CD4-positive, alpha-beta memory T cell (primary cell): Measurements from ENCODE around the gene AKAP6. TPM values are rescaled to one million over a fixed set of nuclear protein-coding genes. Genes with fewer than 3 reads are reported as not detected.

ENCODE experiments used
- CTCF ChIA-PET: fragments of 350-600 bp; sonication (Branson Sonifier 250); formaldehyde crosslinking; loops from one replicate; lab custom pipeline; 2021; ENCODE audit warnings: inconsistent platforms; ENCODE audit not compliant: partially characterized antibody; lab: Charles Lee
- POLR2A ChIA-PET: fragments of 350-600 bp; sonication (Branson Sonifier 250); formaldehyde crosslinking; loops from one replicate; lab custom pipeline; 2021; ENCODE audit not compliant: partially characterized antibody; lab: Charles Lee
- DNase-seq, 5 donors: peaks; one replicate each; pipeline versions ENCODE4 v3.0.0 to v3.0.0-alpha.2; 2020 to 2022; ENCODE audit warnings: mixed read lengths in 1 of 5
- H3K27ac ChIP-seq: one replicate; pipeline ENCODE4 v1.7.0; 2013; ENCODE audit warnings: low read depth, low read length
- H3K27me3 ChIP-seq: 2 replicates; pipeline ENCODE4 v1.7.0; 2013; ENCODE audit warnings: mild to moderate bottlenecking, low read length, moderate library complexity; ENCODE audit not compliant: insufficient read depth
- H3K36me3 ChIP-seq: 2 replicates; pipeline ENCODE4 v1.7.0; 2013; ENCODE audit warnings: mild to moderate bottlenecking, low read length, moderate library complexity; ENCODE audit not compliant: insufficient read depth
- H3K4me1 ChIP-seq: 2 replicates; pipeline ENCODE4 v1.7.0; 2013; ENCODE audit warnings: mild to moderate bottlenecking, low read length, moderate library complexity; ENCODE audit not compliant: insufficient read depth
- H3K4me3 ChIP-seq, 2 donors: one replicate each; pipeline ENCODE4 v1.7.0; 2013; ENCODE audit warnings: low read length in 2 of 2, mild to moderate bottlenecking in 1 of 2
- H3K9me3 ChIP-seq, 2 donors: one replicate each; pipeline ENCODE4 v1.7.0; 2013; ENCODE audit warnings: low read length in 2 of 2, control low read depth in 1 of 2; ENCODE audit not compliant: control insufficient read depth in 1 of 2
- H3K27ac Mint-ChIP-seq, 7 donors: one replicate each; pipeline ENCODE4 v1.8.0; 2020 to 2021; ENCODE audit warnings: mixed read lengths in 7 of 7, mild to moderate bottlenecking in 6 of 7, inconsistent platforms in 3 of 7, moderate library complexity in 3 of 7
- H3K27me3 Mint-ChIP-seq, 2 donors: one replicate each; pipeline ENCODE4 v1.8.0; 2020 to 2021; ENCODE audit warnings: mixed read lengths in 2 of 2
- H3K36me3 Mint-ChIP-seq, 2 donors: one replicate each; pipeline ENCODE4 v1.8.0; 2020 to 2021; ENCODE audit warnings: mixed read lengths in 2 of 2, inconsistent platforms in 1 of 2, mild to moderate bottlenecking in 1 of 2
- H3K4me1 Mint-ChIP-seq, 4 donors: one replicate each; pipeline ENCODE4 v1.8.0; 2020 to 2021; ENCODE audit warnings: mixed read lengths in 4 of 4, mild to moderate bottlenecking in 1 of 4
- H3K4me3 Mint-ChIP-seq, 8 donors: one replicate each; pipeline ENCODE4 v1.8.0; 2020 to 2021; ENCODE audit warnings: mixed read lengths in 8 of 8, mild to moderate bottlenecking in 7 of 8, moderate library complexity in 6 of 8, inconsistent platforms in 3 of 8
- H3K9me3 Mint-ChIP-seq, 8 donors: one replicate each; pipeline ENCODE4 v1.8.0; 2020 to 2021; ENCODE audit warnings: mixed read lengths in 8 of 8, mild to moderate bottlenecking in 5 of 8, inconsistent platforms in 3 of 8, moderate library complexity in 1 of 8
- intact Hi-C: fragments of 100-400 bp; cut with micrococcal nuclease; formaldehyde crosslinking; loops from one replicate; pipeline ENCODE4 v1.15.1; 2023
- polyA plus RNA-seq, 2 donors: library from polyadenylated mRNA; unstranded; fragments of 300-500 nt; fragmentation: Illumina TruSeq; gene quantifications; one replicate each; pipeline ENCODE4 v1.2.3, GENCODE V29; 2021
- total RNA-seq, 2 experiments: library from RNA; stranded (reverse); gene quantifications; one replicate each; pipeline ENCODE4 v1.2.3, GENCODE V29; 2021

AKAP6 gene
- total and polyA plus RNA-seq, 4 experiments from 2014 or later: 0.98 to 4.4 (median 3.7) TPM; not detected in 1

DNA sequence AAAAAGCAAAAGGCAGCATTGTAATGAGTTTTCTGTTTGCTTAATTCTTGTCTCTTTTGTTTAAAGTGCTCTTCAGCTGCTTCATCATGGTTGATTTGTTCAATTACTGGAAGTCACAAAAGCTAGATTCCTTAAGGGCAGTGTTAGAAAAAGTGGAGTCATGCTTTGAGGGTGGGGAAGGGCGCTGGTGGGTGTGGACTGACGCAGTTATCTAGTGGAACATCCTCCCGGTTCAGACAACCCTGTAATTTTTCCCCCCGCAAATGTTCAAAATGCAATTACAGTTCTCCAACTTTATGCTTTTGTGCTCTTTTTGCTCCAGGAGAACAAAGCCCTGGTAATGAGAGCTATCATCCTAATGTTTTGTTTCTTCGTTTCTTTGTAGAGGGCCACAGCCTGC lies 2.1 kb downstream of the AKAP6 start:
- no peaks in the 10 kb centered on the region for H3K27me3 Mint-ChIP-seq
- H3K4me1 ChIP-seq: no peaks in the 10 kb centered on the region
- H3K4me3 Mint-ChIP-seq: no peak overlapping the region
- ChIA-PET POLR2A (no interaction called here), CTCF (no interaction called here)
- H3K4me1 Mint-ChIP-seq: no peaks in the 10 kb centered on the region
- H3K27ac ChIP-seq: no peak overlapping the region
- DNase-seq: no peak
- no peaks in the 10 kb centered on the region for H3K27me3 ChIP-seq
- H3K27ac Mint-ChIP-seq: no peak overlapping the region
- intact Hi-C loops: no loop called here
- peaks cover 0 to 2% (median 0%) of the 10 kb centered on the region in 8 donors for H3K9me3 Mint-ChIP-seq
- no peaks in the 10 kb centered on the region for H3K36me3 Mint-ChIP-seq
- no peaks in the 10 kb centered on the region for H3K9me3 ChIP-seq
- no peaks in the 10 kb centered on the region for H3K36me3 ChIP-seq
- no peak overlapping the region for H3K4me3 ChIP-seq

DNA sequence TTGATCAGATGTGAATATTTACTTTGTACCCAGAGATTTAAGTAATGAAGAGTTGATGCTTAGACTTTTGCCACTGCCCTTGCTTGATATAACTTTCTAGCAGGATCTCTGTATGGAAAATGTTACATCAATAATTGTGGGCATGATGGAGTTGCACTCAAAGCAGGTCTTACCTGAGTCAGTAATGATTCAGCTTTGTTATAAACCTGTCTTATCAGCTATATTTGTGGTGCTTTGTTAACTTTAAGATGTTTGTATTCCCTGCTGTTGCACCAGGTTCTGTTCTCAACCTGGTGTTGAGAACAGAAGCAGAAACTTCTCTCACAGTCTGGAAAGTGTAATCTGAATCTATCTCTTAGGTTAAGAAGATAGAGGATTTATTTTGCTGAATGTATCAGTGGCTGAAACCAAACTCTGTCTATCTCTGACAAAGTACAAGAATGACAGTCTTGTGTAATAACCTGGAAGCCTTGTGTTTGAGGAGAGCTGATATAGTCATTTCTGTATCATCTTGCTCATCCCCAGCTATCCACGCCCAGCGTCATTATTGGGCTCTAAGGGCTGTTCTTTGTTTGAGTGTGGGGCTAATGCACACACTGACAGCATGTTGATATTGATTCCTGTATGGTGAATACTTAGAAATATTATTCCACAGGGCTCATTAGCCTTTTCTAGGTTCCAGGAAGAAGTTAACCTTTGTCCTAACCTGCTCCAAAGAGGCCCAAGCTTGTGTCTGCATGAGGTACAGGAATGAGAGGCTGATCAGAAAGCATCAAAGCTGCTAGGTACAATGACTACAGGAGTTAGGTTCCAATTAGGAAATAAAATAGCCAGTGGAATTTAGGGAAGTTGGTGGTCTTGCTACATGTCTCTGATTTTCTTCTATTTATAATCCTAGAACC lies 3.6 kb downstream of the AKAP6 start:
- no peak for DNase-seq
- intact Hi-C loops: no loop called here
- H3K4me3 ChIP-seq: no peak overlapping the region
- H3K27ac Mint-ChIP-seq: no peak overlapping the region
- no peaks in the 10 kb centered on the region for H3K9me3 Mint-ChIP-seq
- no peaks in the 10 kb centered on the region for H3K4me1 Mint-ChIP-seq
- ChIA-PET CTCF (no interaction called here), POLR2A (no interaction called here)
- H3K9me3 ChIP-seq: no peaks in the 10 kb centered on the region
- H3K36me3 ChIP-seq: no peaks in the 10 kb centered on the region
- H3K4me3 Mint-ChIP-seq: no peak overlapping the region
- H3K27me3 ChIP-seq: no peaks in the 10 kb centered on the region
- no peak overlapping the region for H3K27ac ChIP-seq
- H3K4me1 ChIP-seq: no peaks in the 10 kb centered on the region
- no peaks in the 10 kb centered on the region for H3K27me3 Mint-ChIP-seq
- H3K36me3 Mint-ChIP-seq: no peaks in the 10 kb centered on the region

DNA sequence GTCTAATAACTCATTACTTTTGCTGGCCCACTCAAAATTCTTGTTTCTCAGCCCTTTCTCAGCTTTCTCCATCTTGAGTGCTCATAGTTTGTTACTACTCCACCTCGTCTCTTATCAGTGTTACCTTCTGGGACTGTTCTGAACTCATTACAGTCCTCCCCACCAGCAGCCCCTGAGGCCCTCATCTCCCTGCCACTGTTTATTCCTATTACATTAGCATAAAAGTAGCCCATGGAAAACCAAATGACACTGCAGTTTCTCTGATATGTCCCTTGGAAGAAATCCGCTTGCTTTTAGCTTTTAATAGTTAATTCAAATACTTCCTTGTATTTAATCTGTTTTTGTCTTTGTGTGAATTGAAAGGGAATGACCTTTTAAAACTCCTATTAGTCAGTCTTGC lies 7.6 kb downstream of the AKAP6 start:
- H3K4me1 Mint-ChIP-seq: no peaks in the 10 kb centered on the region
- no peaks in the 10 kb centered on the region for H3K9me3 ChIP-seq
- H3K4me3 Mint-ChIP-seq: no peak overlapping the region
- H3K9me3 Mint-ChIP-seq: no peaks in the 10 kb centered on the region
- no peaks in the 10 kb centered on the region for H3K36me3 ChIP-seq
- H3K27me3 ChIP-seq: no peaks in the 10 kb centered on the region
- no peaks in the 10 kb centered on the region for H3K27me3 Mint-ChIP-seq
- H3K27ac ChIP-seq: no peak overlapping the region
- ChIA-PET CTCF (no interaction called here), POLR2A (no interaction called here)
- intact Hi-C loops: no loop called here
- no peak overlapping the region for H3K4me3 ChIP-seq
- no peak for DNase-seq
- no peaks in the 10 kb centered on the region for H3K36me3 Mint-ChIP-seq
- no peaks in the 10 kb centered on the region for H3K4me1 ChIP-seq
- H3K27ac Mint-ChIP-seq: no peak overlapping the region

DNA sequence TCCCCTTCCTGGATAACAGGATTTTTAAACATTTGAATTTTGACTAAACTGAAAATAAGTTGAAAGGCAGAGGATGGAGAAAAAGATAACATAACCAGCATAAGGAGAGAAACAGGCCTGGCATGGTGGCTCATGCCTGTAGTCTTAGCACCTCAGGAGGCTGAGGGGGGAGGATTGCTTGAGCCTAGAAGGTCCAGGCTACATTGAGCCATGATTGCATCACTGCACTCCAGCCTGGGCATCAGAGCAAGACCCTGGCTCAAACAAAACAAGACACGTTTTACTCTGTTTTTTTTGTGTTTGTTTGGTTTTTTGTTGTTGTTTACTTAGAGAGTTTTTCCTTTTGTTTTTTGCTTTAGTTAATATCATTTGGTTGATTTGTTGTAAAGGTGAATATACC lies 8.7 kb downstream of the AKAP6 start:
- no peaks in the 10 kb centered on the region for H3K36me3 Mint-ChIP-seq
- no peak for DNase-seq
- H3K4me3 Mint-ChIP-seq: no peak overlapping the region
- Histone ChIP-seq H3K4me1 (no peaks in the 10 kb centered on the region), H3K9me3 (no peaks in the 10 kb centered on the region), H3K4me3 (no peak overlapping the region), H3K36me3 (no peaks in the 10 kb centered on the region), H3K27ac (no peak overlapping the region), H3K27me3 (no peaks in the 10 kb centered on the region)
- H3K9me3 Mint-ChIP-seq: peaks cover 0 to 4% (median 0%) of the 10 kb centered on the region in 8 donors
- no peaks in the 10 kb centered on the region for H3K27me3 Mint-ChIP-seq
- ChIA-PET POLR2A (no interaction called here), CTCF (no interaction called here)
- H3K27ac Mint-ChIP-seq: no peak overlapping the region
- H3K4me1 Mint-ChIP-seq: no peaks in the 10 kb centered on the region
- intact Hi-C loops: no loop called here

DNA sequence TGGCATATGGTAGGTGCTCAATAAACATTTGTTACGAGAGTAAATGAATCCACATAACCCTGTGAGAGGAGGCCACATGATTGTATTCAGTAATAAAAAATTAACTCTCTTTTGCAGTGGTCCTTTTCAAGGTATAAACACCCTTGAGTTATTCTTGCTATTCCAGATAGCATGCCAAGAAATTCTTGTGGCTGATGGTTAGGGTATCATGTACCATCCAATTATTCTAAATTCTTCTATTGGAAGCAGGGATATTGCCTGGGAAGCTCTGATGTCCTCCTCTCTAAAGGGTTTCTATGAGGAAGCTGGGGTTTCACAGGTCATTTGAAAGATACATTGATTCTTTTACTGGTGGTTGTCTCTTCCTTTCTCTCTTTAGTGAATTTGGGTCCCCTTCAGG lies 10.1 kb downstream of the AKAP6 start:
- Mint-ChIP-seq H3K36me3 (no peaks in the 10 kb centered on the region), H3K27me3 (no peaks in the 10 kb centered on the region), H3K27ac (no peak overlapping the region), H3K4me3 (no peak overlapping the region), H3K9me3 (peaks cover 0 to 4% (median 0%) of the 10 kb centered on the region in 8 donors), H3K4me1 (no peaks in the 10 kb centered on the region)
- Histone ChIP-seq H3K9me3 (no peaks in the 10 kb centered on the region), H3K27ac (no peak overlapping the region), H3K4me3 (no peak overlapping the region), H3K27me3 (no peaks in the 10 kb centered on the region), H3K4me1 (no peaks in the 10 kb centered on the region), H3K36me3 (no peaks in the 10 kb centered on the region)
- CTCF ChIA-PET: no interaction called here
- POLR2A ChIA-PET: no interaction called here
- no peak for DNase-seq
- intact Hi-C loops: no loop called here

DNA sequence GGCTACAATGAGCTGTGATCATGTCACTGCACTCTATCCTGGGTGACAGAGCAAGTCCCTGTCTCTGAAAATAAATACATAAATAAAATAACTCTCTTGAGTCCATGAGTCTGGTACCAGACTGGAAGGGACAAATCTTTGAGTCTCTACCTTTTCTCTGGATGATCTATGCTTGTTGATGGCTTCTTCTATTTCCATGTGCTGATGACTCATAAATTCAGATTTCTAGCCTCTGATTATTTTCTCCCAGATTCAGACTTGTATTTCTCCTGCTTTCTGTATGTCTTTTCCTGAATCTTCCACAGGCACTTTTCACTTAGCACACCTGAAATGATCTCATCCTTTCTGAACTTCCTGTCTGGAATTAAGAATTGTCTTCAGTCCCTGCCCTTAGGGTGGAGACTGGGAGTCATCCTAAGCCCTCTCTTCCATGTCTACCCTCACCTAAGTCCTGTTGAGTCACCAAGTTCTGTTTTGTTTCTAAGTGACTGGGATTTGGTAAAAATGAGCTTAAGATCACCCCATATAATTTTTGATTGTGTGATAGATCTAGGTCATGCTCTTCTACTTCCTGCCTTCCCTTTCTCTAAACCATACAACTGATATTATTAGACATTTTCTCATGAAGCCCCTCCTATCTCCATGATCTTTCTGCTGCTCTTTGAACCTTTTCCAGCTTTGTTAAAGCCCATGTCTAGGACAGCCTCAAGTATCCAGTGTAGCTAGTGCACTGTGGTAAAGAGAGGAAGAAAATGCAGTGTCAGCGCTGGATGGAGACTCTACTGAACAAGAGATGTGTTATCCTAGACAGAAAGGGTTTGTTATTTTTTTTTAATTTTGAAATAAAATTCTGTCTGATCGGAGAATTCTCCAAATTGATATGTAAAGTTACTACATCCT lies 13.1 kb downstream of the AKAP6 start:
- peaks cover 0 to 4% (median 0%) of the 10 kb centered on the region in 8 donors for H3K9me3 Mint-ChIP-seq
- H3K4me3 Mint-ChIP-seq: no peak overlapping the region
- H3K27me3 Mint-ChIP-seq: no peaks in the 10 kb centered on the region
- no peak overlapping the region for H3K27ac Mint-ChIP-seq
- Histone ChIP-seq H3K36me3 (no peaks in the 10 kb centered on the region), H3K4me1 (no peaks in the 10 kb centered on the region), H3K4me3 (no peak overlapping the region), H3K27ac (no peak overlapping the region), H3K27me3 (no peaks in the 10 kb centered on the region), H3K9me3 (no peaks in the 10 kb centered on the region)
- no peak for DNase-seq
- no peaks in the 10 kb centered on the region for H3K4me1 Mint-ChIP-seq
- no peaks in the 10 kb centered on the region for H3K36me3 Mint-ChIP-seq
- intact Hi-C loops: no loop called here
- CTCF ChIA-PET: no interaction called here
- POLR2A ChIA-PET: no interaction called here

DNA sequence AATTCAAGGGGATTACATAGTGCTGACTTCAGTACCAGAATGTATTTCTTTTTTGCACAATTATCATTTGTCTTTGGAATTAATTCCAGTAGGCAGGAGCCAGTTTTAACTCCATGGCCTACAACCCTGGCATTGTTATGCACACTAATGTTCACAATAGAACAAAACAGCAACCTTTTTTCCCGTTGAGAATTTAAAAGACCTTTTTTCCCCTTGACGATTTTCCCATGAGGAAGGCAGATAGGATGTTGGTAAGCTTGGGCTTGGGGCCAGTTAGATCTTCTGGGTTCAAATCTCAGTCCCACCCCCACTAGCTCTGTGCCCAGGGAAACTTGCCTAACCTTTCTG lies 13.7 kb downstream of the AKAP6 start:
- H3K27me3 ChIP-seq: no peaks in the 10 kb centered on the region
- H3K4me1 Mint-ChIP-seq: no peaks in the 10 kb centered on the region
- H3K4me1 ChIP-seq: no peaks in the 10 kb centered on the region
- ChIA-PET POLR2A (no interaction called here), CTCF (no interaction called here)
- H3K4me3 ChIP-seq: no peak overlapping the region
- H3K36me3 ChIP-seq: no peaks in the 10 kb centered on the region
- H3K27ac ChIP-seq: no peak overlapping the region
- intact Hi-C loops: no loop called here
- no peaks in the 10 kb centered on the region for H3K36me3 Mint-ChIP-seq
- H3K27ac Mint-ChIP-seq: no peak overlapping the region
- H3K9me3 ChIP-seq: no peaks in the 10 kb centered on the region
- H3K27me3 Mint-ChIP-seq: no peaks in the 10 kb centered on the region
- H3K4me3 Mint-ChIP-seq: no peak overlapping the region
- DNase-seq: no peak
- H3K9me3 Mint-ChIP-seq: peaks cover 0 to 4% (median 0%) of the 10 kb centered on the region in 8 donors
